ENCODE data around the gene DYNLT2.

Gene DYNLT2

DNA sequence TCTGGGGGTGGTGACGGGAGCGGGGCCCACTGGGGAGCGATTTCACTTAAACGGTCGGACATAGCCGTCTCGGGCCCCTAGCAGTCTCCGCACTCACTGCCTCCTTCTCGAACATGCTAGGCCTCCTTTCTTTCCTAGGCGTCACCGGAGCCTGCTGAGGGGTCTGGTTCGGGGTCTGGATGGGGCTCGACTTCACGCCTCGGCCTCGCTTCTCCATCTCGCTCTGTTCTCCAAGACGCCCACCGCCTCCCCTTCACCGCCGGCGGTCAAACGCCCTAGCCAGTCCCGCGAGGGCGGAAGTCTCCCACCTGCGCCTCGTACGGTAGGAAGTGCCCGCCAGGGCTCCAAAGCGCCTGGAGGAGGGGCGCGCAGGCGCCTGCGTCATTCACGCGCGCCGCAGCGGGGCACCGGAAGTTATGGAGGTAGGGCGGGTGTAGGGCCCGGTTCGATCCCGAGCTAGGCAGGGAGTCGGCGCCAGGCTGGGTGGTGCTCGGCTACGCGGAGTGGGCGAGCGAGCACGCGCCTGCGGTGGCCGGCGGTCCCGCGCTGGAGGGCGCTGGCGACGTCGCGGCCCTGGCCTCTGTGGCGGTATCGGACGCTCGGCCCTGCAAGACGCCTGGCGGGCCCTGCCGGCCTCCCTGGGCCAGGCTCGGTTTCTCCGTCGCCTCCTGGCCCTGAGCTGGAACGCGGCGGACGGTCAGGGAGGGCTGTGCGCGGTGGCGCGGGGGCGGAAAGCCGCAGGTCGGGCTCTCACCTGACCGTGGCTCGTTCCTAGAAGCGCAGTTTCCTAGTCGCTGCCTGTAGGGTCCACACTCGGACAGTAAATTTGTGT, at the start of gene DYNLT2, which contains the start of gene ERMARD:
Gene DYNLT2, minus strand, starts transcription at position 331 of the 832 bp plus-strand sequence. Its CDS starts 114 bp downstream, at position 217.
Gene ERMARD, plus strand, starts transcription at position 381 of the 832 bp plus-strand sequence. Its CDS starts 36 bp downstream, at position 417.
- peak; percentile 90 for DNase-seq (ENCODE audit: low read depth)

DNA sequence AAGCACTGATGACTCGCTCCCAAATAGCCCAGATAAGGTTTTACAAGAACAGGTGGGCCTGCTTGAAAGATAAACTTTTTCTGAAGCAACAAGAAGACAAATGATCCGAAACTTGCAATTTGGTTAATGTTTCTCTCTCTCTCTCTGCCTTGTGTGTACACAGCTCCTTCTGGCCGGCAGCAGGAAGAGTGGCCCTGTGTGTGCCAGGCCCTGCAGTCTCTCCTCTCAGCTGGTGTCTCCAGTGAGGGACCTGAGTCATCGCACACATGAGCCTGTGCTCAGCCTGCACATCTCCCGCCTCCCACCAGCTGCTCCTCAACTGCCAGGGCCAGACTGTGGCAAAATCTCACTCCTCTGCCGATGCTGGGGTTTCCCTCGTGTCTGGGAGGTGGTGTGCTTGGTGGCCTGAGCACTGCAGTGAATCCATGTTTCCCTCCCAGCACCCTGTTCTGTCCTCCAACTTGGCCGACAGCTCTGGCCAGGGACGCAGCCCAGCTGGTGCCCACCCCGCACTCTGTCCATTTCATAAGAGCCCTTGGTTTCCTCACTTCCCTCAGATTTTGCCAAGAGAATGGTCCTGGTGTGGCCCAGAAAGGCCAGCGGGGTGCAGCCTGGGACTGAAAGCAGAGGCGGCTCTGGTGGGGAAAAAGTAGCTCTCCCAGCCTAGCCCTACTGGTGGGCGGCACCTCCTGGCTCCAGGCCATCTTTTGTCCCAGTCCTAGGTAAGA, 49.5 kb upstream of the DYNLT2 start:
- DNase-seq (ENCODE audit: low read depth): peak; percentile 37

DNA sequence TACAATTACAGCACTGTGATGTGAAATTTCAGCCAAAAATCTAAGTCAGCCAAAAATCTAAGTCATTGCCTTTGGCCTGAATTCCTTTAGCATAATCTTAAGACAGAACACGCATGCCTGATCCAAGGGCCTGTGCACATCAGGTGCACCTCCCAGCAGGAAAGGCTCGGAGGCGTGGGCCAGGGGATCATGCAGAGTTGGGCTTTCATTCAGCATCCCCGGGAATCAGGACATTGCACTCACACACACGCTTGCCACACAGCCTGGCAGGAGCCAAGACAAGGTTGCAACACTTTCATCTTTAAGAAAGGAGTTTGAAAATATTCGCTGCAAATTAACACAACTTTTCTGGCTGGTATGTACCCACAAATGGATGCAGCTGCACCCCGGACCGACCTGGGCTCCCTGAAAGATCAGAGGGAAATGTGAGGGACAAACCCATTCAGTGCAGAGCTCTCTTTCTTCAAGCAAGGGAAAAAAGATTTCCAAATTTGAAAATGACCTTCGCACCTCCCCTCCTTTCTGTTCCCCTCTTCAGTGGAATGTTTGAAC, 48.8 kb upstream of the DYNLT2 start:
- DNase-seq (ENCODE audit: low read depth): no peak

GRCh38 chr6:169799474-169799926, 48.1 kb upstream of the DYNLT2 start:
- no peak for DNase-seq (ENCODE audit: low read depth)

DNA sequence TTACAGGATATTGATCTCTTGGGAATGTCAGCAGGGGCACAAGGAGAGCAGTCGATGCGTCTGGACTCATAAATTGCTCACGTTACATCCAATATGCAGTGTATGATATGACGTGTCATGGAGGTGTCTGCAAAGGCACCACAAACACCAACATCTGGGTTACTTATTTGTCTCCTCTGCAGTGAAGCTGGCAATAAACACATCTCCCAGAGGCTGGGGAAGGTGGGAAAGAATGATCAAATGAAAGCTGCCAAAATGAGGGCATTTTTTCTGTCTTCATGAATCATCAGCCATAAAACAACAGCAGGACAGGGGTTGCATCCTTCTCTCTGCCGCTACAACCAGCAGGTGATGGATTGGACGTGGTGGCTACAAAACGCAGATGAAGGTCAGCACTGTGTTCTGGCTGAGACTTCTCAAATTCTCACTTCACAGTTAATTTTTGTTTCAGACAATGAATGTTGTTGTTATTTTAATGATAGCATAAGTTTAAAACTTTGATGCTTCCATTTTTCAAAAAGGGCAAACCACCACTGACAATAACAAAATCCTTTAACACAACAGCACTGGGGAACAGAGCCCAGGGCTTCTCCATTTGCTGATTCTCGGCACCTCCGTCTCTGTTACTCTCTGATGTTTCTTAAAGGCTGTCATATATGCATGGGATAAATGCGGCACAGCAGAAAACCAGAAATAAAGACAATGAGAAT, 47.5 kb upstream of the DYNLT2 start:
- DNase-seq (ENCODE audit: low read depth): no peak

- no peak for DNase-seq (ENCODE audit: low read depth)
These were observed 43.8 kb upstream of the DYNLT2 start for GRCh38 chr6:169795196-169795595.

GRCh38 chr6:169794317-169795055, 43.1 kb upstream of the DYNLT2 start:
- no peak for DNase-seq (ENCODE audit: low read depth)

GRCh38 chr6:169793408-169793807, 42.0 kb upstream of the DYNLT2 start:
- DNase-seq (ENCODE audit: low read depth): no peak

DNA sequence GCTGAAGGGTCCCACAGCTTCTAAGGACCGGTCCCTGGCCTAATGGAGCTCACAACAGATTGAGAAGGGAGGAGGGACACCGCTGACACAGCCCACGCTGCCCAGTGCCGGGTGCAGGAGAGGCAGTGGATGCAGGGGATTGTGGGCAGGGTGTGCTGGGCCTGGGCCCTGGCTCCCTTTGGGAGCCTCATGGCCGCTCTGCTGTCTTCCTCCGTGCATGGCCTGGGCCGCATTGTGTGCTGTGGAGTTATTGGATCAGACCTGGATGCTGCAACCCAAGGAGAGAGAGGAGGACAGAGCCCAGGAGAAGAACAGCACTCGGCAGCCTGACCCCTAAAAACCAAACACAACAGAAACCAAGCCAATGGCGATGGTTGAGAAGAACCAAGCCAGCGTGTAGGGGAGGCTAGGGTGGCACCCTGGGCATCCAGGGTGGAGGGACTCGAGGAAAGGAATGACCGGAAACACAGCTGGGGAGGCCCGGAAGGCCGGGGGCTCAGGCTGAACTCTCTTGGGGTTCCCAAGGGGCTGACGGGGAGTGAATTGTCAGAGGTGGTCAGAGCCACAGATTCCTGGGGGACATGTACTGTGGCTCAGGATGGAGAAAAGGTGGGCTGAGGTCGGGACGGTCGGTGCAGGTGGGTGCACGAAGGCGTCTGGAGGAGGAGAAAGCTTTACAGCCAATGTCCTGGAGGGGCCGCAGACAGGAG, 41.1 kb upstream of the DYNLT2 start:
- DNase-seq (ENCODE audit: low read depth): no peak

DNA sequence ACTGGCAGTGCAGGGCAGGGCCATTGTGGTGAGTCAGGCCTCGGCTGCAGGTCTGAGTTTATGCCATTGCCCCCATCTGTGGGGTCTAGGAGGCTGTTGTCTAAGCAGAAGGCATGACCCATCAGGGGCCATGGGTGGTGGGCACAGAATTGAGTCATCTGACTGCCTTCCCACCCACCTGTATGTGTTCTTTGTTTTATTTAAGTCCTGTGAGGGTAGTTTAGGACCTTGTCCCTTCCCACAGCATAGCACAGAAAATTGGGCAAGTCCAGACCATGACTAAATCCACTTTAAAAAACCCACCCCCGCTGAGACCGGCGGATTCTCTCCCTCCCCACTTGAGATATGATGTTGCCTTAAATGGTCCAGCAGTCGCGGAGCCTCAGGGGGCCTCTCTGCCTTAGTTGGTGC, 40.4 kb upstream of the DYNLT2 start:
- no peak for DNase-seq (ENCODE audit: low read depth)

- peak; percentile 34 for DNase-seq (ENCODE audit: low read depth)
These were observed 38.9 kb upstream of the DYNLT2 start for GRCh38 chr6:169789944-169790927.

- no peak for DNase-seq (ENCODE audit: low read depth)
These were observed 38.0 kb upstream of the DYNLT2 start for GRCh38 chr6:169789146-169789943.

GRCh38 chr6:169788809-169789145, 37.4 kb upstream of the DYNLT2 start:
- DNase-seq (ENCODE audit: low read depth): no peak

- DNase-seq (ENCODE audit: low read depth): no peak
These were observed 36.4 kb upstream of the DYNLT2 start for GRCh38 chr6:169787797-169788196.

- no peak for DNase-seq (ENCODE audit: low read depth)
These were observed 35.0 kb upstream of the DYNLT2 start for GRCh38 chr6:169786349-169786748.

DNA sequence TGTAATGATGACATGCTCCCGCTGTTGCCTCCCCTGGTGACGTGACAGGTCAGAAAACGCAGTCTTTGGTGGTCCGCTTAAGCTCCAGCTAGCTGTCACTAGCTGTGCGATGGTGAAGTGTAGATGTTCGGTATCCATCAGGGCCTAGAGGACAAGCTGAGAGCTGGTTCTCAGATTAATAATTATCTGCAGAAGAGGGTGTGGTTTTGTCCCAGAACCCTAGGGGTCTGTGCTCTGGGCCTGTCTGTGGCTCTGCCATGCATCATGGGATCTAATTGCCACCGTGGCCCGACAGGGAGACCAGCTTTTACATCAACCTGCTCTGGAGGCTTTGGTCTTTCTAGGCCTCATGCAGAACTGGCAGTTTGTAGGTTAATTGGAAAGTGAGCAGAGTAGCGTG, 34.2 kb upstream of the DYNLT2 start:
- no peak for DNase-seq (ENCODE audit: low read depth)

- no peak for DNase-seq (ENCODE audit: low read depth)
These were observed 33.5 kb upstream of the DYNLT2 start for GRCh38 chr6:169784821-169785340.

All from GM04504 (cell line).